ENCODE data around the gene SCAMP3.

DNA sequence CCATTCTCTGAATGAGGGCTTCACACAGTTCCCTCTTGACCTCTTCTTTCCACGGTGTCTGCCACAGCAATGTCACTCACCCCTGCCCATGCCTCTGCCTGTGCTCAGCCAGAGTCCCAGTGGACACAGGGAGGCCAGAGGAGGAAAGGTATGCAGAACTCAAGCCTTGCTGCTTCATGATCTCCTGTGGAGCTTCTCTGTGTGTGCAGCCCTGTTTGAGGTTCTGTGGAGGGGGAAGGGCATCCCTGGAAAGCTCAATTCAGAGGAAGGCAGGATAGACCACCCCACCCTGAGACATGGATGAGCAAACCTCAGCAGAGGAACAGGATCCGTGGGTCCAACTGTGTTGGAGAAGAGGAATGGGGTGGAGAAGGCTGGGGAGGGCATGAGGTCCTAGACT lies 17.1 kb upstream of the SCAMP3 start:
- no peak for TF ChIP-seq POLR2A (IDR thresholded peaks at IDR 0.05)
- TF ChIP-seq, protein P1, sequence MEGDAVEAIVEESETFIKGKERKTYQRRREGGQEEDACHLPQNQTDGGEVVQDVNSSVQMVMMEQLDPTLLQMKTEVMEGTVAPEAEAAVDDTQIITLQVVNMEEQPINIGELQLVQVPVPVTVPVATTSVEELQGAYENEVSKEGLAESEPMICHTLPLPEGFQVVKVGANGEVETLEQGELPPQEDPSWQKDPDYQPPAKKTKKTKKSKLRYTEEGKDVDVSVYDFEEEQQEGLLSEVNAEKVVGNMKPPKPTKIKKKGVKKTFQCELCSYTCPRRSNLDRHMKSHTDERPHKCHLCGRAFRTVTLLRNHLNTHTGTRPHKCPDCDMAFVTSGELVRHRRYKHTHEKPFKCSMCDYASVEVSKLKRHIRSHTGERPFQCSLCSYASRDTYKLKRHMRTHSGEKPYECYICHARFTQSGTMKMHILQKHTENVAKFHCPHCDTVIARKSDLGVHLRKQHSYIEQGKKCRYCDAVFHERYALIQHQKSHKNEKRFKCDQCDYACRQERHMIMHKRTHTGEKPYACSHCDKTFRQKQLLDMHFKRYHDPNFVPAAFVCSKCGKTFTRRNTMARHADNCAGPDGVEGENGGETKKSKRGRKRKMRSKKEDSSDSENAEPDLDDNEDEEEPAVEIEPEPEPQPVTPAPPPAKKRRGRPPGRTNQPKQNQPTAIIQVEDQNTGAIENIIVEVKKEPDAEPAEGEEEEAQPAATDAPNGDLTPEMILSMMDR (IDR thresholded peaks at IDR 0.05): no peak
